NCI-H82 (cell line): ENCODE measurements around the gene OR10J4.
"Not testable (repeated sequence)": the region's sequence is repeated elsewhere in the genome, so short reads cannot be mapped to it uniquely, and the experiment has no call there.

Experiments used
- DNase-seq: peaks from one replicate; lab custom pipeline; 2025; lab: John Stamatoyannopoulos, UW

The OR10J4 gene

GRCh38 chr1:159431904-159432303, at the start of gene OR10J4:
OR10J4 (plus strand) TSS chr1:159432204.
- DNase-seq: no peak

GRCh38 chr1:159406821-159407220, 25.2 kb upstream of the OR10J4 start:
- DNase-seq: no peak

- DNase-seq: no peak
These were observed 23.1 kb upstream of the OR10J4 start for GRCh38 chr1:159408862-159409400.

- DNase-seq: peak; percentile 30
These were observed 10.2 kb upstream of the OR10J4 start for GRCh38 chr1:159421821-159422220.

GRCh38 chr1:159428536-159428935, 3.5 kb upstream of the OR10J4 start:
- DNase-seq: no peak

- DNase-seq: no peak
These were observed 2.7 kb upstream of the OR10J4 start for GRCh38 chr1:159429074-159429861.

- DNase-seq: no peak
These were observed 1.0 kb upstream of the OR10J4 start for GRCh38 chr1:159430985-159431384.

- DNase-seq: no peak
These were observed 4.5 kb downstream of the OR10J4 start for GRCh38 chr1:159436469-159436868.

- DNase-seq: no peak
These were observed 7.4 kb downstream of the OR10J4 start, which contains the start of gene OR10J1 for GRCh38 chr1:159439422-159439821. OR10J1 (plus strand) TSS chr1:159439722; CDS start chr1:159439792, 70 bp downstream.

- DNase-seq: no peak
These were observed 9.4 kb downstream of the OR10J4 start for GRCh38 chr1:159441360-159441759.

GRCh38 chr1:159442428-159442827, 10.4 kb downstream of the OR10J4 start:
- DNase-seq: no peak

- DNase-seq: no peak
These were observed 11.2 kb downstream of the OR10J4 start for GRCh38 chr1:159443066-159443750.

GRCh38 chr1:159444511-159444910, 12.5 kb downstream of the OR10J4 start:
- DNase-seq: no peak

GRCh38 chr1:159448181-159448580, 16.2 kb downstream of the OR10J4 start:
- DNase-seq: no peak

GRCh38 chr1:159449605-159450004, 17.6 kb downstream of the OR10J4 start:
- not testable (repeated sequence) for DNase-seq

- no peak for DNase-seq
These were observed 27.5 kb downstream of the OR10J4 start for GRCh38 chr1:159459551-159459950.

GRCh38 chr1:159465191-159465603, 33.2 kb downstream of the OR10J4 start:
- DNase-seq: no peak

GRCh38 chr1:159468321-159468720, 36.3 kb downstream of the OR10J4 start:
- no peak for DNase-seq

- no peak for DNase-seq
These were observed 38.0 kb downstream of the OR10J4 start for GRCh38 chr1:159469921-159470533.

GRCh38 chr1:159473335-159473734, 41.3 kb downstream of the OR10J4 start:
- no peak for DNase-seq

- DNase-seq: no peak
These were observed 42.9 kb downstream of the OR10J4 start for GRCh38 chr1:159474926-159475325.
